Calu3 (cell line): ENCODE data around the gene WWOX. TPM values are rescaled to one million over a fixed set of nuclear protein-coding genes. Genes with fewer than 3 reads are reported as not detected.
"Not testable (repeated sequence)": the region's sequence is repeated elsewhere in the genome, so short reads cannot be mapped to it uniquely, and the experiment has no call there.

Experiments used
- BruUV-seq: library from RNA; stranded (reverse); fragments of 400-500 nt; replicated peaks from 2 replicates; lab custom pipeline; 2021; lab: Mats Ljungman, UMichigan
- CTCF ChIA-PET: fragments of 300-600 bp; sonication (Branson Sonifier 250); formaldehyde crosslinking; loops from one replicate; lab custom pipeline; 2022; ENCODE audit warnings: antibody characterized with exemption; lab: Charles Lee
- DNase-seq: peaks from one replicate; pipeline ENCODE4 v3.0.0; 2022
- H3K27ac Mint-ChIP-seq: one replicate; pipeline ENCODE4 v1.8.0; 2022; ENCODE audit warnings: mixed read lengths; ENCODE audit not compliant: unreplicated experiment
- H3K27me3 Mint-ChIP-seq: one replicate; pipeline ENCODE4 v1.8.0; 2022; ENCODE audit warnings: mixed read lengths; ENCODE audit not compliant: unreplicated experiment
- H3K36me3 Mint-ChIP-seq: one replicate; pipeline ENCODE4 v1.8.0; 2022; ENCODE audit warnings: mild to moderate bottlenecking, moderate library complexity, mixed read lengths; ENCODE audit not compliant: insufficient read depth, unreplicated experiment
- H3K4me1 Mint-ChIP-seq: one replicate; pipeline ENCODE4 v1.8.0; 2022; ENCODE audit warnings: mild to moderate bottlenecking, low read depth, mixed read lengths; ENCODE audit not compliant: unreplicated experiment
- H3K4me3 Mint-ChIP-seq: one replicate; pipeline ENCODE4 v1.8.0; 2022; ENCODE audit warnings: mild to moderate bottlenecking, low read depth, moderate library complexity, mixed read lengths; ENCODE audit not compliant: unreplicated experiment
- H3K9me3 Mint-ChIP-seq: one replicate; pipeline ENCODE4 v1.8.0; 2022; ENCODE audit warnings: low read depth, mixed read lengths; ENCODE audit not compliant: unreplicated experiment
- CTCF ChIP-seq: fragments of 200-600 bp; IDR thresholded peaks from one replicate; pipeline ENCODE4 v1.8.0; 2022; ENCODE audit warnings: antibody characterized with exemption; ENCODE audit not compliant: unreplicated experiment
- intact Hi-C: fragments of 100-400 bp; cut with micrococcal nuclease; formaldehyde crosslinking; loops from one replicate; pipeline ENCODE4 v1.10.0; 2022; ENCODE audit not compliant: unreplicated experiment
- total RNA-seq: library from RNA; stranded (reverse); gene quantifications from 2 replicates; pipeline ENCODE4 v1.2.3, GENCODE V29; 2022

WWOX gene
- total RNA-seq, 1 experiment from 2014 or later: 33.5 TPM

- intact Hi-C loops: no loop called here
- no peak overlapping the region for H3K27ac Mint-ChIP-seq
- H3K27me3 Mint-ChIP-seq: no peaks in the 10 kb centered on the region
- no peak for DNase-seq
- TF ChIP-seq CTCF: no peak
- CTCF ChIA-PET: no interaction called here
- no peaks in the 10 kb centered on the region for H3K4me1 Mint-ChIP-seq
- H3K9me3 Mint-ChIP-seq: peaks cover 18% of the 10 kb centered on the region
- H3K36me3 Mint-ChIP-seq: no peaks in the 10 kb centered on the region
- no peak overlapping the region for H3K4me3 Mint-ChIP-seq
- BruUV-seq: no TSS peak
These were observed 498.5 kb downstream of the WWOX start for GRCh38 chr16:78597809-78598570.

GRCh38 chr16:78599271-78599670 is 499.8 kb downstream of the WWOX start:
- intact Hi-C loops: no loop called here
- Mint-ChIP-seq H3K4me1 (no peaks in the 10 kb centered on the region), H3K4me3 (no peak overlapping the region), H3K27ac (no peak overlapping the region), H3K9me3 (peaks cover 14% of the 10 kb centered on the region), H3K36me3 (no peaks in the 10 kb centered on the region), H3K27me3 (no peaks in the 10 kb centered on the region)
- CTCF ChIA-PET: interaction anchor here (0.9 kb wide), 1 partner anchor 22 kb away, joined by 3 read pairs; no protein-coding TSS in a partner anchor
- no peak for TF ChIP-seq CTCF
- BruUV-seq: no TSS peak
- DNase-seq: no peak

GRCh38 chr16:78604423-78605062 is 505.1 kb downstream of the WWOX start:
- DNase-seq: not testable (repeated sequence)

GRCh38 chr16:78605548-78606101 is 506.2 kb downstream of the WWOX start:
- Mint-ChIP-seq H3K36me3 (no peaks in the 10 kb centered on the region), H3K27ac (no peak overlapping the region), H3K9me3 (peaks cover 9% of the 10 kb centered on the region), H3K27me3 (no peaks in the 10 kb centered on the region), H3K4me1 (no peaks in the 10 kb centered on the region), H3K4me3 (no peak overlapping the region)
- CTCF ChIA-PET: no interaction called here
- TF ChIP-seq CTCF: no peak
- BruUV-seq: no TSS peak
- DNase-seq: no peak
- intact Hi-C loops: no loop called here

More at GRCh38 chr16:78604423-78605062, 505.1 kb downstream of the WWOX start:
- CTCF ChIA-PET, H3K4me1 Mint-ChIP-seq, H3K9me3 Mint-ChIP-seq, BruUV-seq, H3K27me3 Mint-ChIP-seq, H3K27ac Mint-ChIP-seq, H3K4me3 Mint-ChIP-seq, intact Hi-C loops, H3K36me3 Mint-ChIP-seq: not testable (repeated sequence)
